Right lobe of liver (tissue), 4 donors: Measurements from ENCODE around the gene CHMP4B.

Experiments used
- POLR2A ChIP-seq: fragments of 450-650 bp; IDR thresholded peaks from one replicate; pipeline ENCODE4 v1.6.1; 2017; ENCODE audit warnings: antibody characterized with exemption, mild to moderate bottlenecking
- TF ChIP-seq, protein P1 (sequence below), 4 donors: fragments of 200-600 bp in 3 of 4; fragments of 450-650 bp in 1 of 4; IDR thresholded peaks; one replicate each; pipeline versions ENCODE4 v1.5.1 to v1.8.0; 2016 to 2022; ENCODE audit warnings: antibody characterized with exemption in 4 of 4, mild to moderate bottlenecking in 2 of 4
- donor health status: DM: no; HTN: no; CAD: no.
- donor health status: DM: no; HTN: no; CAD: no.
- donor health status: DM: no; HTN: yes; CAD: no.

- TF ChIP-seq, protein P1, sequence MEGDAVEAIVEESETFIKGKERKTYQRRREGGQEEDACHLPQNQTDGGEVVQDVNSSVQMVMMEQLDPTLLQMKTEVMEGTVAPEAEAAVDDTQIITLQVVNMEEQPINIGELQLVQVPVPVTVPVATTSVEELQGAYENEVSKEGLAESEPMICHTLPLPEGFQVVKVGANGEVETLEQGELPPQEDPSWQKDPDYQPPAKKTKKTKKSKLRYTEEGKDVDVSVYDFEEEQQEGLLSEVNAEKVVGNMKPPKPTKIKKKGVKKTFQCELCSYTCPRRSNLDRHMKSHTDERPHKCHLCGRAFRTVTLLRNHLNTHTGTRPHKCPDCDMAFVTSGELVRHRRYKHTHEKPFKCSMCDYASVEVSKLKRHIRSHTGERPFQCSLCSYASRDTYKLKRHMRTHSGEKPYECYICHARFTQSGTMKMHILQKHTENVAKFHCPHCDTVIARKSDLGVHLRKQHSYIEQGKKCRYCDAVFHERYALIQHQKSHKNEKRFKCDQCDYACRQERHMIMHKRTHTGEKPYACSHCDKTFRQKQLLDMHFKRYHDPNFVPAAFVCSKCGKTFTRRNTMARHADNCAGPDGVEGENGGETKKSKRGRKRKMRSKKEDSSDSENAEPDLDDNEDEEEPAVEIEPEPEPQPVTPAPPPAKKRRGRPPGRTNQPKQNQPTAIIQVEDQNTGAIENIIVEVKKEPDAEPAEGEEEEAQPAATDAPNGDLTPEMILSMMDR (IDR thresholded peaks at IDR 0.05), result no peak
- no peak for TF ChIP-seq POLR2A
Measured at GRCh38 chr20:33766686-33767085, 44.5 kb upstream of the CHMP4B start.
